Measurements from ENCODE around the gene DNER.

DNER gene

GRCh38 chr2:229319558-229319957 lies 394.8 kb downstream of the DNER start:
- POLR2A ChIA-PET, result no interaction called here

GRCh38 chr2:229314117-229314516 lies 400.2 kb downstream of the DNER start:
- no peak for TF ChIP-seq CTCF (IDR thresholded peaks at IDR 0.05; ENCODE audit: insufficient read depth, low read length, missing control alignments)
- no peak overlapping the region for H3K4me3 ChIP-seq (ENCODE audit: low read depth, low read length)

More at GRCh38 chr2:229319558-229319957, 394.8 kb downstream of the DNER start:
- no peak overlapping the region for H3K4me3 ChIP-seq (ENCODE audit: low read depth, low read length)
- no peak for TF ChIP-seq CTCF (IDR thresholded peaks at IDR 0.05; ENCODE audit: insufficient read depth, low read length, missing control alignments)
- DNase-seq (ENCODE audit: low read depth, low spot score), result no peak
- CTCF ChIA-PET, result no interaction called here

GRCh38 chr2:229313591-229313990 lies 400.8 kb downstream of the DNER start:
- no peak overlapping the region for H3K4me3 ChIP-seq (ENCODE audit: low read depth, low read length)
- ChIA-PET CTCF (no interaction called here), POLR2A (no interaction called here)
- no peak for DNase-seq (ENCODE audit: low read depth, low spot score)
- no peak for TF ChIP-seq CTCF (IDR thresholded peaks at IDR 0.05; ENCODE audit: insufficient read depth, low read length, missing control alignments)

More at GRCh38 chr2:229314117-229314516, 400.2 kb downstream of the DNER start:
- CTCF ChIA-PET, result no interaction called here
- DNase-seq (ENCODE audit: low read depth, low spot score), result no peak
- POLR2A ChIA-PET, result no interaction called here
